ENCODE measurements around the gene KIF2C.

The KIF2C gene

GRCh38 chr1:44739307-44740178 lies at the start of gene KIF2C:
Gene KIF2C, plus strand, starts transcription at chr1:44739837. Its CDS starts 96 bp downstream, at chr1:44739933.
- in situ Hi-C loops (cut with HindIII; ENCODE audit: low pct_ligation_motif_present, low sequenced_read_pairs) = no loop called here
- H3K36me3 ChIP-seq (replicated peaks) = no peaks in the 10 kb centered on the region
- no peaks in the 10 kb centered on the region for H3K27me3 ChIP-seq (replicated peaks)
- peak within 1 kb of the TSS; percentile 42 for H3K27ac ChIP-seq
- H3K4me3 ChIP-seq (ENCODE audit: low read depth, low read length) = peak within 1 kb of the TSS; percentile 89
- no peak for TF ChIP-seq CTCF (IDR thresholded peaks at IDR 0.05; ENCODE audit: low read depth, low read length, missing control alignments)
- DNase-seq = peak; percentile 96

- in situ Hi-C loops (cut with HindIII; ENCODE audit: low pct_ligation_motif_present, low sequenced_read_pairs) = no loop called here
- no peak for TF ChIP-seq CTCF (IDR thresholded peaks at IDR 0.05; ENCODE audit: low read depth, low read length, missing control alignments)
- no peak overlapping the region for H3K4me3 ChIP-seq (ENCODE audit: low read depth, low read length)
- no peak for DNase-seq
- H3K27ac ChIP-seq = no peak overlapping the region
- no peaks in the 10 kb centered on the region for H3K36me3 ChIP-seq (replicated peaks)
- H3K27me3 ChIP-seq (replicated peaks) = no peaks in the 10 kb centered on the region
Observed at GRCh38 chr1:44693159-44693558, 46.5 kb upstream of the KIF2C start.

- Histone ChIP-seq H3K4me3 (ENCODE audit: low read depth, low read length) (no peak overlapping the region), H3K36me3 (replicated peaks) (no peaks in the 10 kb centered on the region), H3K27ac (no peak overlapping the region), H3K27me3 (replicated peaks) (no peaks in the 10 kb centered on the region)
- in situ Hi-C loops (cut with HindIII; ENCODE audit: low pct_ligation_motif_present, low sequenced_read_pairs) = no loop called here
- no peak for TF ChIP-seq CTCF (IDR thresholded peaks at IDR 0.05; ENCODE audit: low read depth, low read length, missing control alignments)
- no peak for DNase-seq
Observed at GRCh38 chr1:44693900-44694299, 45.7 kb upstream of the KIF2C start.

GRCh38 chr1:44694863-44695478 lies 44.7 kb upstream of the KIF2C start:
- TF ChIP-seq CTCF (IDR thresholded peaks at IDR 0.05; ENCODE audit: low read depth, low read length, missing control alignments) = no peak
- Histone ChIP-seq H3K36me3 (replicated peaks) (no peaks in the 10 kb centered on the region), H3K27ac (no peak overlapping the region), H3K4me3 (ENCODE audit: low read depth, low read length) (no peak overlapping the region), H3K27me3 (replicated peaks) (no peaks in the 10 kb centered on the region)
- DNase-seq = no peak
- in situ Hi-C loops (cut with HindIII; ENCODE audit: low pct_ligation_motif_present, low sequenced_read_pairs) = no loop called here

- no peak overlapping the region for H3K4me3 ChIP-seq (ENCODE audit: low read depth, low read length)
- in situ Hi-C loops (cut with HindIII; ENCODE audit: low pct_ligation_motif_present, low sequenced_read_pairs) = no loop called here
- TF ChIP-seq CTCF (IDR thresholded peaks at IDR 0.05; ENCODE audit: low read depth, low read length, missing control alignments) = no peak
- no peak overlapping the region for H3K27ac ChIP-seq
- H3K27me3 ChIP-seq (replicated peaks) = no peaks in the 10 kb centered on the region
- DNase-seq = no peak
- no peaks in the 10 kb centered on the region for H3K36me3 ChIP-seq (replicated peaks)
Observed at GRCh38 chr1:44695671-44696070, 44.0 kb upstream of the KIF2C start.
